Keratinocyte (primary cell): ENCODE measurements around the gene RPS27. TPM values are rescaled to one million over a fixed set of nuclear protein-coding genes. Genes with fewer than 3 reads are reported as not detected.
A peak's percentile ranks its signal among the peaks of the same experiment; 100 is the strongest.

Source experiments
- DNase-seq: peaks from one replicate; pipeline ENCODE4 v3.0.0-alpha.2; 2011; ENCODE audit warnings: low read depth, missing footprints, low spot score
- FAIRE-seq: peaks from 2 replicates; lab custom pipeline; 2011; peaks lifted over from hg19 to GRCh38; lab: Jason Lieb, UNC
- H2AFZ ChIP-seq: 2 replicates; pipeline ENCODE4 v1.6.0; 2012; ENCODE audit warnings: low read length, control low read depth, inconsistent platforms; ENCODE audit not compliant: control insufficient read depth
- H3K27ac ChIP-seq: 2 replicates; pipeline ENCODE4 v1.5.1; 2011; ENCODE audit warnings: low read length; ENCODE audit not compliant: control insufficient read depth, insufficient read depth
- H3K27me3 ChIP-seq: 3 replicates; pipeline ENCODE4 v1.6.0; 2011; ENCODE audit warnings: low read length; ENCODE audit not compliant: control insufficient read depth, insufficient read depth; ENCODE audit errors: extremely low read depth
- H3K36me3 ChIP-seq, 2 experiments: 2 replicates in 1 of 2; 3 replicates in 1 of 2; pipeline ENCODE4 v1.5.1; 2011; ENCODE audit warnings: low read length in 2 of 2, mild to moderate bottlenecking in 1 of 2; ENCODE audit not compliant: control insufficient read depth in 2 of 2, insufficient read depth in 2 of 2; ENCODE audit errors: extremely low read depth in 1 of 2
- H3K4me1 ChIP-seq: 3 replicates; pipeline ENCODE4 v1.5.1; 2011; ENCODE audit warnings: low read length; ENCODE audit not compliant: control insufficient read depth, insufficient read depth; ENCODE audit errors: extremely low read depth
- H3K4me2 ChIP-seq: 3 replicates; pipeline ENCODE4 v1.6.0; 2011; ENCODE audit warnings: low read depth, low read length; ENCODE audit not compliant: control insufficient read depth, insufficient read depth; ENCODE audit errors: extremely low read depth
- H3K4me3 ChIP-seq, 3 experiments: fragments of 200-600 bp in 1 of 3; sonication (generic) in 1 of 3; 2 replicates in 2 of 3; 3 replicates in 1 of 3; pipeline ENCODE4 v1.5.1; 2011 to 2016; ENCODE audit warnings: low read length in 3 of 3, mild to moderate bottlenecking in 3 of 3, control low read depth in 2 of 3, inconsistent platforms in 1 of 3, low read depth in 1 of 3, mixed read lengths in 1 of 3, mixed run types in 1 of 3, moderate library complexity in 1 of 3; ENCODE audit not compliant: control insufficient read depth in 2 of 3, insufficient read depth in 2 of 3; ENCODE audit errors: extremely low read depth in 1 of 3
- H3K79me2 ChIP-seq: 2 replicates; pipeline ENCODE4 v1.6.0; 2012; ENCODE audit warnings: low read length; ENCODE audit not compliant: control insufficient read depth, insufficient read depth
- H3K9ac ChIP-seq: 3 replicates; pipeline ENCODE4 v1.6.0; 2011; ENCODE audit warnings: low read length; ENCODE audit not compliant: control insufficient read depth, insufficient read depth; ENCODE audit errors: extremely low read depth
- H3K9me1 ChIP-seq: 3 replicates; pipeline ENCODE4 v1.6.0; 2011; ENCODE audit warnings: low read length; ENCODE audit not compliant: control insufficient read depth, insufficient read depth; ENCODE audit errors: extremely low read depth
- H3K9me3 ChIP-seq: 2 replicates; pipeline ENCODE4 v1.5.1; 2012; ENCODE audit warnings: low read depth, low read length; ENCODE audit not compliant: control insufficient read depth
- H4K20me1 ChIP-seq: 3 replicates; pipeline ENCODE4 v1.6.0; 2011; ENCODE audit warnings: low read length; ENCODE audit not compliant: control insufficient read depth, insufficient read depth; ENCODE audit errors: extremely low read depth
- CTCF ChIP-seq, 3 experiments: IDR thresholded peaks in 1 of 3; conservative IDR thresholded peaks in 1 of 3; optimal IDR thresholded peaks in 1 of 3; 2 replicates in 2 of 3; 3 replicates in 1 of 3; pipeline versions ENCODE3 to v1.5.1; 2011; ENCODE audit warnings: low read length in 3 of 3, mild to moderate bottlenecking in 3 of 3, moderate library complexity in 2 of 3, control low read depth in 1 of 3, inconsistent platforms in 1 of 3; ENCODE audit not compliant: insufficient read depth in 2 of 3; ENCODE audit errors: extremely low read depth in 1 of 3
- EZH2 ChIP-seq: IDR thresholded peaks from one replicate; pipeline ENCODE4 v1.6.1; 2012; ENCODE audit warnings: inconsistent platforms, mild to moderate bottlenecking, low read length, moderate library complexity
- dilution Hi-C: fragments of 300-500 bp; cut with MboI; formaldehyde crosslinking; loops from one replicate; pipeline ENCODE4 v1.7.0; 2020; ENCODE audit warnings: low sequenced_read_pairs; ENCODE audit not compliant: extremely low pct_ligation_motif_present
- polyA plus RNA-seq, 5 experiments: library from polyadenylated mRNA; depleted of rRNA in 3 of 5; stranded (reverse) in 3 of 5; stranded (forward) in 1 of 5; unstranded in 1 of 5; fragments of >200 nt; gene quantifications; 1 replicate in 1 of 5; 2 replicates in 3 of 5; 3 replicates in 1 of 5; pipeline versions ENCODE4 v1.2.1 to v1.2.3, GENCODE V29; 2011 to 2012; ENCODE audit warnings: missing spikeins in 2 of 5, low read depth in 1 of 5, low replicate concordance in 1 of 5

Gene RPS27
- polyA plus RNA-seq, 1 donor (not counting 4 experiments of a cell fraction or from before 2014, with no cell fraction given): 5,112 TPM

- DNase-seq (peak; percentile 89), FAIRE-seq (peak; percentile 23)
- H2AFZ ChIP-seq: peak within 1 kb of the TSS; percentile 73
- no peaks in the 10 kb centered on the region for H4K20me1 ChIP-seq
- H3K36me3 ChIP-seq: peaks cover 3 to 22% of the 10 kb centered on the region in 2 experiments
- peaks cover 24% of the 10 kb centered on the region for H3K79me2 ChIP-seq
- TF ChIP-seq CTCF (optimal IDR thresholded peaks at IDR 0.05 in 1 of 3, IDR thresholded peaks at IDR 0.05 in 1 of 3, conservative IDR thresholded peaks at IDR 0.05 in 1 of 3; ENCODE audit: extremely low read depth in 1 of 3, insufficient read depth in 2 of 3, low read length in 3 of 3) (no peak), EZH2 (no peak)
- H3K4me1 ChIP-seq: peaks cover 42% of the 10 kb centered on the region
- peak within 1 kb of the TSS; percentile 89 for H3K9ac ChIP-seq
- peak within 1 kb of the TSS; percentile 95 for H3K27ac ChIP-seq
- no peaks in the 10 kb centered on the region for H3K27me3 ChIP-seq
- H3K4me2 ChIP-seq: peak within 1 kb of the TSS; percentile 94
- dilution Hi-C loops: no loop called here
- H3K4me3 ChIP-seq: peak within 1 kb of the TSS; percentile 64 to 96 (median 69)
- H3K9me3 ChIP-seq: no peaks in the 10 kb centered on the region
- H3K9me1 ChIP-seq: no peaks in the 10 kb centered on the region
Observed at GRCh38 chr1:153963030-153963849, 27.3 kb upstream of the RPS27 start, which contains the start of gene SLC39A1. Gene SLC39A1, minus strand, starts transcription at chr1:153963537. Its CDS starts 822 bp downstream, at chr1:153962715.

- H3K4me1 ChIP-seq: peaks cover 44% of the 10 kb centered on the region
- peak overlapping the region; percentile 94 for H3K4me2 ChIP-seq
- no peaks in the 10 kb centered on the region for H3K9me3 ChIP-seq
- H3K27ac ChIP-seq: peak overlapping the region; percentile 95
- H4K20me1 ChIP-seq: no peaks in the 10 kb centered on the region
- peak overlapping the region; percentile 64 to 96 (median 69) for H3K4me3 ChIP-seq
- no peak for DNase-seq
- peak; percentile 48 for FAIRE-seq
- H3K9me1 ChIP-seq: no peaks in the 10 kb centered on the region
- dilution Hi-C loops: no loop called here
- peak overlapping the region; percentile 89 for H3K9ac ChIP-seq
- H3K36me3 ChIP-seq: peaks cover 3 to 22% of the 10 kb centered on the region in 2 experiments
- TF ChIP-seq CTCF (optimal IDR thresholded peaks at IDR 0.05 in 1 of 3, IDR thresholded peaks at IDR 0.05 in 1 of 3, conservative IDR thresholded peaks at IDR 0.05 in 1 of 3; ENCODE audit: extremely low read depth in 1 of 3, insufficient read depth in 2 of 3, low read length in 3 of 3) (no peak), EZH2 (no peak)
- no peaks in the 10 kb centered on the region for H3K27me3 ChIP-seq
- H3K79me2 ChIP-seq: peaks cover 23% of the 10 kb centered on the region
- H2AFZ ChIP-seq: peak overlapping the region; percentile 73
Observed at GRCh38 chr1:153963850-153964331, 26.7 kb upstream of the RPS27 start.
